SIG-M5 treated with dmso at 0.1 percent for 504 hours (cell line): ENCODE data around the gene ZNF485.
A peak's percentile ranks its signal among the peaks of the same experiment; 100 is the strongest.
"Not testable (repeated sequence)": the region's sequence is repeated elsewhere in the genome, so short reads cannot be mapped to it uniquely, and the experiment has no call there.

Experiments used
- DNase-seq: peaks from one replicate; lab custom pipeline; 2025; ENCODE audit not compliant: unreplicated experiment; lab: John Stamatoyannopoulos, UW

Gene ZNF485

DNA sequence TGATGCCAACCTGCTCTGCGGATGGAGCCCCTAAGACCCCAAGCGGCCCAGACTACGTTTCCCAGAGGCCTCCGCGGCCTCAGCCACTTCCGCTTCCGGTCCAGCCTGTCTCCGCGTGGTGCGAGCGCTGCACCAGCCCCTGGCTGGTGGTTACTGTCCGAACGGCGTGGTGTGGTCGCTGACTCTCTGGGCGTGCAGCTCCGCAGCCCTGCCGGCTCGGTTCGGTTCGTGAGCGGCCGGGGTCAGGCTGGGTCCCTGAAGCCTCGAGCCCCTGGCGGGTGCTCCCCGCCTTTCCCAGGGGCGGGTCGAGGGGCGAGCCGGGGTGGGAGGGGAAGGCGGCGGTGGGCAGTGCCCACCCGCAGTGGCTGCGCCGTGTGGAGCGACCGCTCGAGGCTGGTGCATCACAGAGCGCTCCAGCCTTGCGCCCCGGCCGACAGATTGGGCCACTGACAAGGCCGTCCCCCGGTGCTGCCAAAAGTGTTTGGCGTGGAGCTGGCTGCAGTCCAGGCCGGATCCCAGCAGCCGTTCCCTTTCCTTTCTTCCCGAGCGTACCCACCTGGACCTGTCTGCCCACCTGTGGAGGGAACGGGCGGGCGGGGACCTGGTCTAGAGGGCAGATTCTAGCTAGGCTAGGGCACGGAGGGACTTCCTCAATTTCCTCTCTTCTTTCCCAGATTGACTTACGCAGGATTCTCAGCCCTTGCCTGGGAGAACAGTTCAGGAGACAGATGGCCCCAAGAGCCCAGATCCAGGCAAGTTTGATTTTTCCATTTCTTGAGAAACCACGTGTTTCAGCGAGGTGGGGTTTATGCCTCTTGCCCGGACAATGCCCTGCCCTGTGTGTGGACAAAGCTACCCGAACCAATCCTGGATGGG is at the start of gene ZNF485:
TSS of gene ZNF485 (plus strand) at position 116 of the 876 bp plus-strand sequence. CDS start at position 729, 613 bp downstream.
- peak; percentile 48 for DNase-seq

DNA sequence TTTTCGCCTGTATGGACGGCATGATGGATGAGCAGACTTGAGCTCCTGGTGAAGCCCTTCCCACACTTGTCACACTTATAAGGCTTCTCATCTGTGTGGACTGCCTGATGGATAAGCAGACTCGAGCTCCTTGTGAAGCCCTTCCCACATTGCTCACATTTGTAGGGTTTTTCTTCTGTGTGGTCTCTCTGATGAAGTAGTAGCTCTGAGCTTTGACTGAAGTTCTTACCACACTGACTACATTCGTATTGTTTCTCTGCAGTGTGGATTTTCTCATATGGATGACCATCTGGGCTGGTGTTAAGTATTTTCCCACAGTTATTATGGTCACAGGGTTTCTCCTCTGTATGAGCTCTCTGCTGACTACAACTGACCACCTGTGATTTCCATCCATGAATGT is 49.0 kb upstream of the ZNF485 start:
- no peak for DNase-seq

DNA sequence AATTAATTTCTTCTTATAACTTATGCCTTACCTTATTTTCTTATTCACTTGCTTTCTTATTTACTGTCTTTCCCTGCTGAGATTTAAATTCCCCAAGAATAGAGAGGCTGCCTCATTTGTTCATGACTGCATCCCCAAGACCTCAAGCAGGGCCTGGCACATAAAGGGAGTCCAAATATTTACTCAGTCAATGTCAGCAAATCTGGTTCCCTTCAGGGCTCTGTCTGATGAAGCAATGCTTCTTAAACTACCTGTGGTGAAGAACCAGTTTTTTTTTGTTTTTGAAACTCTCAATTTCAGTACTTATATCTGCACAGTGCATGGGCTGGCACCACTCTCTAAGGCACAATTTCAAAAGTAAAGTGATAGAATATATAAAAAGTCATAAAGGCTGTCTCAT is 36.6 kb upstream of the ZNF485 start:
- peak; percentile 21 for DNase-seq

DNA sequence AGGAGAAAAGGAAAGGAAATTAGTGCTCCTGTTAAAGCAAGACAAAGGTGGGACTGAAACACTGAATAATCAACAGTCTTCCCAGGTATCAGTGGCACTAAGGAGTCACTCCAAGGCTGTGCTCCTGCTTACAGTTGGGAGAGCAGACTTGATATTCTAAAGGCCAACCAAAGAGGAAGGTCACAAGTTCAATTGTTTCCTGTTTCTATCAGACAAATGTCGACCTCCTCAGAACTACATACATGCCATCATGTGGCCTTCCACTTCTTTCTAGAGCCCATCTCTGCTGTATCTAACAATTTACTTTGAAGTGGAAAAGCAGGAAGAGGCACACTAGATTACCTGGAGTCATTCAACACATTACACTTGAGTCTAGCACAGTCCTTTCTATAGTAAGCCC is 35.3 kb upstream of the ZNF485 start:
- no peak for DNase-seq

DNA sequence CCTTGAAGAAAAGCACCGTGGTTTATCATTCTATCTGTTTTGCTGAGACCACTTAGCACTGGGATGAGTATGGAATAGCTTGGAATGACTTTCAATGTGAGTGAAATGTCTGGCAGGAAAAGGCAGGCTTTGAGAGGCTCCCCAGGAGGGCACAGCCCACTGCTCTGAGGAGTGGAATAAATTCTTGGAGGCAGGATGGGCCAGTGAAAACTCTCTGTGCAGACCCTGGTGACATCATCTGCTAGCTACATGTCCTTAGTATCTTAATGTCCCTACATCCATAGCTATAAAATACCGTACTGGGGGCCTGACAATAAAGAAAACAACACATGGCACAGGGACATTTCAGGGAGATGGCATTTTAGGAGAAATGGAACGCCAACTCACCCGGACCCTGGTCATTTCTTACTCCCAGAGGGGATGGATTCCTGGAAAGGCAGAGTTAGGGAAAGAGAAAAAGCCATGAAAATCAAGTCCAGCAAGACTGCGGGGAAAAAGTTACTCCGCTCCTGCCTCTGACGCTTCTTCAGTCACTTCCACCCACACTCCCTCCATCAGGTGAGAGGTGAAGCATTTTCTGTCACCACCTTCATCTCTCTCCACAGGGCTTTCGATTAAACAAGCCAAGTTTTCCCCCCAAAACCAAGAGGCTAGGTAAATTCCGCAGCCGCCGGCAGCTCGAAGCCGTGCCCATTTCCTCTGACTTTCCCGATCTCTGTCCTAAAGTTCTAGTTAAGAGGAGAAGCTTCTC is 32.8 kb upstream of the ZNF485 start:
- DNase-seq = no peak

DNA sequence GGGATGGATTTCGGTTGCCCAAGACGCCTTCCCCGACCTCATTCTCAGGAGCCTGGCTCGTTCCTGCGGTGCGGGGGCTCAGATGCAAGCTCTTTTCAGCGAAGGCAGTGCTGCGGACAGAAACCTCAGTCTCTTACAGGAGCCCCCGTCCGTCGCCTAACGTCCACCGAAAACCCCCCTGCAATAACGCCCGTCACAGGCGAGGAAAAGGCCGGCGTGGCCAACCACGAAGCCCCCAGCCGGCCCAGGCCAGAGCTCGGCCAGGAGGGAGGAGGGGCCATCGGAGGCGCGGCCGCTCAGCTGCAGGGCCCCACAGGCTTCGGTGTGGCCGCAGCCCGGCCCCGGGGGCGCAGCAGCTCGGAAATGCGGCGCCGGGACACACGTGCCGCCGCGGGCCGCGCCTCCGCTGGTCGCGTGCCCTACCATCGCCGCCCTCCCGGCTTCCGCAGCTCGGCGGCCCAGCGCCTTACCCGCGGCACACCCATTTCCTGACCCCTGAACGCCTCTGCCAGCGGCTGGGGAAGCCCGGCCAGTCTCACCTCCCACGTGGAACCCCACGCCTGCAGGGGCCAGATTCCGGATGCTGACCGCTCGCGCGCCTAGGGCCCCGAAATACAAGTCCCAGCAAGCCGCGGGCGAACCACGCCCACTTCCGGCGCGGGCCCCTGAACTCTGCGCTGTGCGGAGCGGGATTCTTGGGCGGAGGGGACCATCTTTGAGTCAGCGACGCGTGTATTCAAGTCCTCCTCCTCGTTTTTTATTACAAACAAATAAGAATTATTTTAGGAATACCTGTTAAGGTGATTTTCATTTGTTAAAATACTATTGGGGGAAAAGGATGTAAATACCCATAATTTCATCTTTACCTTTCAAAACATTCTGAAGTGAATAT is 32.0 kb upstream of the ZNF485 start, which contains the start of gene ZNF239:
TSS of gene ZNF239 (minus strand) at position 616 of the 892 bp plus-strand sequence. CDS start 16,537 bp downstream, outside the sequence.
- DNase-seq = peak; percentile 19

DNA sequence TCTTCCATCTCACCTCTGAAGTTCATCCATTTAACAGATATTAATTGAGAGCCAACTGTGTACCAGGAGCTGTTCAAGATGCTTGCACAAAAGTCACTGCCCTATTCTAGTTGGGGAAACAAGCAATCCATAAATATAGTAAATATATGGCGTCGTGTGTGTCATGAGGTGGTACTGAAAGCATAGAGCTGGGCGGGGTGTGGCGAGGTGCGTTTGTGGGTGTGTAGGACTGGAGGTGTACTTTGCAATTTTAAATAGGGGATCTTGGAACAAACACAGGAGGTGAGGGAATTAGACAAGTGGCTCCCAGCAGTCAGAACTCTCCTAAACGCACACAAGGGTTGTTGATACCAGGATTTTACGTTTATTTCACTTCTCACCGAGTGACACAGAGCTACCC is 31.3 kb upstream of the ZNF485 start:
- DNase-seq = no peak

DNA sequence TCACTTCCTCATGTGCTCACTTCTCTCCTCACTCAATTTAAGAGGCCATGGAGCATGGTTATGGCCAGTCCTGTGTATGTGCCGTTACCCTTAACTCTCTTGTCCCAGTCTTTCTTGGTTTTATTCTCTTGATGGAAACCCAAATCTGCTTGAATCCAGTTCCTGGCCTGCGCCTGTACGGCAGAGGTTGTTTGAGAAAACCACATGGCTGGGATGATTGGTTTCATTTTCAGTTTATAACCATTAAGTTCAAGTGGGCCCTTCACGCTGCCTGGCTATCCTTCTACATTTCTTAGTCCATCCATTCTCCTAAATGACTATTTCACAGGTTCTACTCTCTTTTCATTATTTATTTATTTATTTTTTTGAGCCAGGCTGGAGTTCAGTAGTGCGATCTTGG is 30.2 kb upstream of the ZNF485 start:
- no peak for DNase-seq

DNA sequence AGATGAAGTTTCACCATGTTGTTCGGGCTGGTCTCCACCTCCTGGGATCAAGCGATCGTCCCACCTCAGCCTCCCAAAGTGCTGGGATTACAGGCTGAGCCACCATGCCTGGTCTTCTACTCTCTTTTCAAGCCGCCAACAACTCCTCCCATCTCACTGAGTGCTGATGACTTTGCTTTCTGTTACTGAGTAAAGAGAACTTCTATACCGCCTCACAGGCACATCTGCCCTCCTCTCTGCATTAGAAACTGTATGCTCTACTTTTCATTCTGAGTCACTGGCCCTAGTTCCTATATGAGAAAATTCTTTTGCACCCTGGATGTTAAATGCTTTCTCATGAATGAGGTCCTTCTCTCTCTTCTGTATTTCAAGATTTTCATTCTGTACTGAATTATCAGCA is 29.7 kb upstream of the ZNF485 start:
- DNase-seq = no peak

DNA sequence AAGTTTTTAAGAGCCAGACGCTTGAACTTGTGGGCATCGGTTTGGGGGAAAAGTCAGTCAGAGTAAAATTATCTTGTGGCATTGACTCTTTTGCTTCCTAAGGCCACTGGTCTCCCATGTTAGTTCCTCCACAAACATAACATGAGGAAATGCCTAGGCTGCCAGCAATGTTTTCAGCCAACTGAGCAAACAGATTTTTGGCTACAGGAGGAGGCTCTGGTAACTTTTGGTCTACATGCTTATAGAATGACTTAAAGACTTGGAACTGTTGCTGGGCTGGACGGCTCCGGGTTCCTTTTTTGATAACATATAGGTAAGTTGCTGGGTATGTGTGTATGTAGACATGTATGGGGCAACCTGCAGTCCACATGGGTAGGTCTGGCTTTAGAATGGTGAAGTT is 22.2 kb upstream of the ZNF485 start:
- DNase-seq = no peak

DNA sequence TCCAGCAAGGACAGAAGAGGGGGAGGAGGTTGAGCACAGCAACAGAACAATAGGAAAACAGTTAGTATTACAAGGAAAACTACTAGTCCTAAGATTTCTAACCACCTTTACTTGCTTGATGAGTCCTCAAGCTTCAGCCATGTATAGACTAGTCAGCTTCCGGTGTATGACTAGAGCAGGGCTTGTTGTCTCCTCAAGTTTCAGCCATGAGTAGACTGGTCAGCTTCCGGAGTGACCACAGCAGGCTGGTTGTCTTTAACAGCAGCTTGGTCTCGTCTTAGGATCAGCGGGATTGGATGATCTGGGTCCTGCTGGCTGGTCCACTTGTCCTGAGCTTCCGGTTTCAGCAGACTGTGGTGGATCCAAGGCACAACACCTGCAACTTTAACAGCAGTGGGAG is 21.2 kb upstream of the ZNF485 start:
- DNase-seq = no peak

DNA sequence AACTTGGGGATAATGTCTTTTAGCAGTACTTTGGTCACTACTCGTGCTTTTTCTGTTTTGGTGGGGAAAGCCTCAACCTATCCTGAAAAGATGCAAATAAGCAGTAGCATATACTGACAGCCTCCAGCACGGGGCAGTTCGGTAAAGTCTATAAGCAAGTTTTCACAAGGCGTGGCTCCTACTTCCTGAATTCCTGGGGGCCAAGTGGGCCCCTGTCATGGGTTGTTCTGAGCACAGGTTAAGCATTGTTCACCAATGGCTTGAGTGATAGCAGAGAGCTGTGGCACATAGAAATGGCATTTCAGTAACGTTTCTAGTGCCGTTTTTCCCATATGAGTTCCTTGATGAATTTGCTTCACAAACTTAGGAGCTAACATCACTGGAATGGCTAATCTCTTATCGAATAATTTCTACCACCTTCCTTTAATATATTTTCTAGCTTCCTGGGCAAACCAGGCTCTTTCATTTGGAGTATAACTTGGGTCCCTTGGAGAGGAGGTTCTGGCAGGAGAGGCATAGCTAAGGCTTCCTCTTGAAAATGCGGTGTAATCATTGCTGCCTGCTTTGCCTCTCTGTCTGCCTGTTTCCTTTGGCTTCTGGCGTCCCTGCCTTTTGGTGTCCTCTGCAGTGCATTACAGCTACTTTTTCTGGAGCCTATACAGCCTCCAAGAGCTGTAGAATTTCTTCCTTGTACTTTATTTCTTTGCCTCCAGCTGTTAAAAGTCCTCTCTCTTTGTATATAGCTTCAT is 20.1 kb upstream of the ZNF485 start:
- DNase-seq = no peak

DNA sequence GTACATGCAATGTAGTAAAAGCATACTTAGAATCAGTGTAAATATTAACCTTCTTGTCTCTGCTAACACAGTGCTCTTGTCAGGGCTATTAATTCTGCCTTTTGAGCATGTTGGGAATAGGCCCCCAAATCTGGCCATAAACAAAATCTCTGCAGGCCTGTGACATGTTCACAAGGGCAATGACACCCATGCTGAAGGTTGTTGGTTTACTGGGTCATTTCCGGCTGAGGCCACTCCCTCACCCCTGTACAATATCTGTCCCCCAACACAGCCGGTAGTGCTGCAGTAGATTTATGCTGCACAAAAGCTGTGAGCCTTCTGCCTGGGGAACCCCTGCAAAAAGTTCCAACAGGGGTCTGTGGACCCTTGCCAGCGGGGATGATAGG is 19.5 kb upstream of the ZNF485 start:
- DNase-seq = not testable (repeated sequence)

DNA sequence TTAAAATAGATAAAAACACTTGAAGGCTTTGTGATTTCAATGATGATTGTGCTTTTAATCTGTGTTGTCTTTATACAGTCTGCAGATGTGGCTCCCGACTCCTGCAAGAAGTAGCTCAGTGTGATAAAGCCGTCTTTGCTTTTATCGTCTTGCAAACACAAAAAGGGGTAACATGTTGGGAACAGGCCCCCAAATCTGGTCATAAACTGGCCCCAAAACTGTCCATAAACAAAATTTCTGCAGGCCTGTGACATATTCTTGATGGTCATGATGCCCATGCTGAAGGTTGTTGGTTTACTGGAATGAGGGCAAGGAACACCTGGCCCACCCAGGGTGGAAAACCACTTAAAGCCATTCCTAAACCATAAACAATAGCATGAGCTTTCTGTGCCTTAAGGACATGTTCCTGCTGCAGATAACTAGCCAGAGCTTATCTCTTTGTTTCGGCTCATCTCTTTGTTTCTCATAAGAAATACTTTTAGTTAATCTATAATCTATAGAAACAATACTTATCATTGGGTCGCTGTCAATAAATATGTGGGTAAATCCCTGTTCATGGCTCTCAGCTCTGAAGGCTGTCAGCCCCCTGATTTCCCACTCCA is 14.8 kb upstream of the ZNF485 start:
- DNase-seq = no peak

DNA sequence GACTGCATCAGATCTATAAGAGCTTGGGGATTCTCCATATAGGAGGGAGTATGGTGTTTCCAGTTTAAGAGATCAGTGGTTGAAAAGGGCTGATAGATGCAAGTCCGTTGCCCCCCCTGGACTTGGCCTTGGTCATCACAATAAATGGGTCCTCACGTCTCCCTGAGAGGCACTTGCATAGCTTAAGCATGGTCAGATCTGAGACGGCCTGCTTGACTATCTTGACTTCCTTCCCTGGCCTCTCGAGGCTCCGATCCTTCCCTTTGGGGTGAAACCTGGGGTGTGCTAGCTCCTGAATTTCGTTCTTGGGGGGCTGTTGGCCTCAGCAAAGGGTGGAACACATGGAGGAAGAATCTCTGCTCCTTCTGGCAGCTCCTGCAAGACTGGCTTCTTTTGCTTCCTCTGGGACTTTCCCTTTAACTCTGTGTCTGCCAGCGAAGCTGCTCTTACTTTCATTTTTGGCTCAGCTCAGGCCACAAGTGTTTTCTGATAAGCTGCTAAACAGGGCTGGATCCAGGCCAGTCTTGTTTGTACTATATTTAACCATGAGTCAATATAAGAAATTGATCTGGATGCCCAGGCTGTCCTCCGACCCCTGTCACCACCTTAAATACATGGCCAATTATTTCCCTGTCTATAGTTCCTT is 11.2 kb upstream of the ZNF485 start:
- no peak for DNase-seq

DNA sequence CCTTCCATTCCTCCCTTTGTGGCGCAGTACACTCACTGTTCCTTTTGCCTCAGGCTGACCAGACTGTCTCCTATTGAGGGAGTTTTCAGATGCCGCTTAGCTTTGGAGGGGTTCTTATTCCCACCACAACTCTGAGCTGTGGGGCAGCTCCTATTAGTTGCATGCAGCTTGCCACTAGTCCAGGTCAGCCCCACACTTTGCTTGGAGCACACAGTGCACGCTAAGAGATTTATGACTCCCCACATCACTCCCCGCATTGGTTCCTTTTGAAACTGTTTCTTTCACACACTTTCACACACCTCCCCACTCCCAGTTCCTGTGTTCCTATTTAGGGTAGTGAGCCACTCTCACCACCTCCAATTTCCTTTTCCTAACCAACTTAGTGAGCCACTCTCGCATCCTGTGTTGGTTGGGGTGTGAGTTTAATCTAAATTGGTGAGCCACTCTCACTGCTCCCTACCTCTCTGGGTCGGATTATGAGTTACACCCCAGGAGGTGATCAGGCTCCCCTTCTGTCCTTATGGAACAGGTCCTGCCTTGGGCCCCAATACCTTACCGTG is 10.4 kb upstream of the ZNF485 start:
- DNase-seq = no peak

DNA sequence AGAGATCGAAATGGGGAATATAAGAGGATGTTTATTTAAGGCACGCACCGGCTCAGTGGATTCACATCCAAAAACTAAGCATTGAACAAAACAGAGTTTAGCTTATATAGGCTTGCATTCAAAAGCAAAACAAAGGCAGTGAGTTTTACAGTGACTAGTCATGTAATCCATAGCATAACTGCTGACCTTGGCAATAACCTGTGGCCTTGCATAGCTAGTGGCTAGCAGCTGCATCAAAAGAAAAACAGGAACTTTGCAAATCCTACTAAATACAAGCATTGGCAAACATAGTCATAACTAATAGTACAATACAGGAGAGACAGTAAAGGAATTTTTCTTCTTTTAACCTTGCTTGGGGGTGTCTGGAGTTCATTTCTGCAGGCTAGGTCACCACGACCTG is 9.7 kb upstream of the ZNF485 start:
- DNase-seq = no peak

DNA sequence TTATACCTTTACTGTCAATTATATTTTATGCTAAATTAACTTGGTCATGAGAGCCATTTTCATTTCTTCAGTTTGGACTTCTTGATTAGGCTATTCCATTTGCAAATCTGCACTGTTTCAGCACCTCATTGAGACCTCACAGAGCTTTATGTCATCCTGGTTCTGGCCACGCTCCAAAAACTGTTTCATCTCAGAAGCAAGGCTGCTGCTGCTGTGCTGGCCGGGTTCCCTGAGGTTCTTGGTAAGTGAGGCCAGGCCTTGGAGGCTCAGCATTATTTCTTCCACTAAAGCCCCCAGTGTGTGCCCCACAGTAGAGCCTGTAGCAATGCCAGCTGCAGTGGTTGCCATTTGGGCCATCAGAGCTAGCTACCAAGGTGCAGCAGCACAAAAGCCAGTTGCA is 7.8 kb upstream of the ZNF485 start:
- DNase-seq = no peak

DNA sequence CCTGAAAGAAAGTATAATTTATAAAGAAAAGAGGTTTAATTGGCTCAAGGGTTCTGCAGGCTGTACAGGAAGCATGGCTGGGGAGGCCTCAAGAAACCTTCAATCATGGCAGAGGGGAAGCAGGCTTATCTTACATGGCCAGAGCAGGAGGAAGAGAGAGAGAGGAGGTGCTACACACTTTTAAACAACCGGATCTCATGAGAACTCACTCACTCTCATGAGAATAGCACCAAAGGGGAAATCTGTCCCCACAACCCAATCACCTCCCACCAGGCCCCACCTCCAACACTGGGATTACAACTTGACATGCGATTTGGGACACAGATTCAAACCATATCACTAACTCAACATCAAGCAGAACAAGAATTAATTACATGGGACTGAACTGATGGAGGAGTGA is 6.9 kb upstream of the ZNF485 start:
- DNase-seq = no peak
